Smooth muscle cell (in vitro differentiated cells): ENCODE measurements around the gene SLC9A4. TPM values are rescaled to one million over a fixed set of nuclear protein-coding genes. Genes with fewer than 3 reads are reported as not detected.

Experiments
- DNase-seq: peaks from one replicate; lab custom pipeline; 2025; ENCODE audit not compliant: unreplicated experiment; lab: John Stamatoyannopoulos, UW
- H2AFZ ChIP-seq: fragments of 200-600 bp; sonication (generic); 2 replicates; pipeline ENCODE4 v1.6.0; 2016; ENCODE audit warnings: antibody characterized with exemption, low read depth, mild to moderate bottlenecking
- H3F3A ChIP-seq: fragments of 200-600 bp; sonication (generic); 2 replicates; pipeline ENCODE4 v1.6.0; 2017; ENCODE audit warnings: antibody characterized with exemption, low read depth
- H3K27ac ChIP-seq: fragments of 200-600 bp; sonication (generic); 2 replicates; pipeline ENCODE4 v1.5.1; 2016; ENCODE audit warnings: low read depth, mild to moderate bottlenecking
- H3K27me3 ChIP-seq: fragments of 200-600 bp; sonication (generic); 2 replicates; pipeline ENCODE4 v1.6.1; 2016; ENCODE audit warnings: low read depth, mild to moderate bottlenecking
- H3K36me3 ChIP-seq: fragments of 200-600 bp; sonication (generic); 2 replicates; pipeline ENCODE4 v1.5.1; 2016; ENCODE audit warnings: low read depth
- H3K4me1 ChIP-seq: fragments of 200-600 bp; sonication (generic); 2 replicates; pipeline ENCODE4 v1.5.1; 2016; ENCODE audit warnings: low read depth
- H3K4me2 ChIP-seq: fragments of 200-600 bp; sonication (generic); 2 replicates; pipeline ENCODE4 v1.6.0; 2016; ENCODE audit warnings: mild to moderate bottlenecking
- H3K4me3 ChIP-seq: fragments of 200-600 bp; sonication (generic); 2 replicates; pipeline ENCODE4 v1.5.1; 2016; ENCODE audit warnings: mild to moderate bottlenecking
- H3K79me2 ChIP-seq: fragments of 200-600 bp; sonication (generic); 2 replicates; pipeline ENCODE4 v1.6.0; 2016; ENCODE audit warnings: low read depth, mild to moderate bottlenecking
- H3K9ac ChIP-seq: fragments of 200-600 bp; sonication (generic); 2 replicates; pipeline ENCODE4 v1.6.0; 2016; ENCODE audit warnings: low read depth
- H3K9me3 ChIP-seq: fragments of 200-600 bp; sonication (generic); replicated peaks from 2 replicates; pipeline ENCODE4 v1.5.1; 2016; ENCODE audit warnings: low read depth
- H4K20me1 ChIP-seq: fragments of 200-600 bp; sonication (generic); 2 replicates; pipeline ENCODE4 v1.6.0; 2016; ENCODE audit warnings: low read depth
- CTCF ChIP-seq: fragments of 200-600 bp; sonication (generic); IDR thresholded peaks from 2 replicates; pipeline ENCODE4 v1.5.1; 2017; ENCODE audit warnings: borderline replicate concordance, mild to moderate bottlenecking, antibody characterized with exemption; ENCODE audit not compliant: insufficient read depth, poor library complexity, severe bottlenecking
- WGBS: methylation state at CpG from one replicate; pipeline ENCODE4 v1.1.7; 2016; ENCODE audit warnings: low lambda C conversion rate; 5-methylcytosine and 5-hydroxymethylcytosine counted together
- polyA plus RNA-seq: library from polyadenylated mRNA; unstranded; fragments of >200 nt; fragmentation: Nextera tagmentation; extraction: Ambion mirVana; gene quantifications from 2 replicates; pipeline ENCODE4 v1.2.1, GENCODE V29; 2016
- total RNA-seq: library from RNA; depleted of rRNA; stranded (reverse); fragments of >200 nt; gene quantifications from 2 replicates; pipeline ENCODE4 v1.2.3, GENCODE V29; 2014

Gene SLC9A4
- total and polyA plus RNA-seq, 2 experiments from 2014 or later = not detected

- Histone ChIP-seq H3K36me3 (no peaks in the 10 kb centered on the region), H3K79me2 (no peaks in the 10 kb centered on the region), H3K9me3 (no peaks in the 10 kb centered on the region), H3K9ac (no peak overlapping the region), H3K4me2 (no peak overlapping the region), H3K4me1 (no peaks in the 10 kb centered on the region), H3K4me3 (no peak overlapping the region), H2AFZ (no peak overlapping the region), H3K27me3 (peaks cover 46% of the 10 kb centered on the region), H4K20me1 (no peaks in the 10 kb centered on the region), H3K27ac (no peak overlapping the region), H3F3A (no peaks in the 10 kb centered on the region)
- WGBS = 78% methylated on average over 5 of the region's 5 CpGs
- TF ChIP-seq CTCF = no peak
- DNase-seq = no peak
Measured at GRCh38 chr2:102425441-102426132, 47.4 kb upstream of the SLC9A4 start.

- DNase-seq = no peak
- Histone ChIP-seq H3K27me3 (peaks cover 32% of the 10 kb centered on the region), H4K20me1 (no peaks in the 10 kb centered on the region), H3K4me1 (no peaks in the 10 kb centered on the region), H2AFZ (no peak overlapping the region), H3K4me3 (no peak overlapping the region), H3K79me2 (no peaks in the 10 kb centered on the region), H3K36me3 (no peaks in the 10 kb centered on the region), H3K4me2 (no peak overlapping the region), H3K27ac (no peak overlapping the region), H3F3A (no peaks in the 10 kb centered on the region), H3K9me3 (no peaks in the 10 kb centered on the region), H3K9ac (no peak overlapping the region)
- 97% methylated on average over 1 of the region's 1 CpG for WGBS
- no peak for TF ChIP-seq CTCF
Measured at GRCh38 chr2:102427249-102427648, 45.8 kb upstream of the SLC9A4 start.

- no peak overlapping the region for H3K4me2 ChIP-seq
- H3K79me2 ChIP-seq = no peaks in the 10 kb centered on the region
- H3F3A ChIP-seq = no peaks in the 10 kb centered on the region
- no peak overlapping the region for H3K27ac ChIP-seq
- no peak for TF ChIP-seq CTCF
- no peak for DNase-seq
- H3K4me3 ChIP-seq = no peak overlapping the region
- no peaks in the 10 kb centered on the region for H4K20me1 ChIP-seq
- no peaks in the 10 kb centered on the region for H3K9me3 ChIP-seq
- H3K4me1 ChIP-seq = no peaks in the 10 kb centered on the region
- H3K27me3 ChIP-seq = peaks cover 19% of the 10 kb centered on the region
- no peak overlapping the region for H2AFZ ChIP-seq
- H3K9ac ChIP-seq = no peak overlapping the region
- H3K36me3 ChIP-seq = no peaks in the 10 kb centered on the region
- WGBS = 70% methylated on average over 2 of the region's 2 CpGs
Measured at GRCh38 chr2:102428573-102428972, 44.5 kb upstream of the SLC9A4 start.

- DNase-seq = no peak
- no peak for TF ChIP-seq CTCF
Measured at GRCh38 chr2:102432386-102432785, 40.6 kb upstream of the SLC9A4 start.

More at GRCh38 chr2:102432386-102432785, 40.6 kb upstream of the SLC9A4 start:
- no peak overlapping the region for H3K9ac ChIP-seq
- no peaks in the 10 kb centered on the region for H3K79me2 ChIP-seq
- H2AFZ ChIP-seq = no peak overlapping the region
- H3F3A ChIP-seq = no peaks in the 10 kb centered on the region
- H4K20me1 ChIP-seq = no peaks in the 10 kb centered on the region
- WGBS = 81% methylated on average over 2 of the region's 2 CpGs
- H3K4me2 ChIP-seq = no peak overlapping the region
- no peaks in the 10 kb centered on the region for H3K27me3 ChIP-seq
- no peaks in the 10 kb centered on the region for H3K36me3 ChIP-seq
- H3K4me1 ChIP-seq = no peaks in the 10 kb centered on the region
- H3K9me3 ChIP-seq = no peaks in the 10 kb centered on the region
- no peak overlapping the region for H3K27ac ChIP-seq
- H3K4me3 ChIP-seq = no peak overlapping the region
